Upper lobe of left lung (tissue), 6 donors: ENCODE results near the gene GLCE. TPM values are rescaled to one million over a fixed set of nuclear protein-coding genes. Genes with fewer than 3 reads are reported as not detected.
A peak's percentile ranks its signal among the peaks of the same experiment; 100 is the strongest.

ENCODE experiments used
- ATAC-seq, 2 donors: fragments of 200-7000 bp; cut with Tn5 transposase; one replicate each; pipeline ENCODE4 v1.9.1; 2022; ENCODE audit warnings: mild to moderate bottlenecking in 2 of 2, moderate library complexity in 2 of 2; ENCODE audit not compliant: low FRiP score in 2 of 2
- DNase-seq, 2 donors: peaks; one replicate each; pipeline ENCODE4 v3.0.0-alpha.2; 2019 to 2020
- H3K27ac ChIP-seq, 4 donors: fragments of 200-600 bp; sonication (generic); one replicate each; pipeline ENCODE4 v1.5.1; 2016 to 2019
- H3K27me3 ChIP-seq, 4 donors: fragments of 200-600 bp; sonication (generic); one replicate each; pipeline ENCODE4 v1.5.1; 2017 to 2019
- H3K36me3 ChIP-seq, 4 donors: fragments of 200-600 bp; sonication (generic); one replicate each; pipeline ENCODE4 v1.5.1; 2016 to 2019
- H3K4me1 ChIP-seq, 4 donors: fragments of 200-600 bp; sonication (generic); one replicate each; pipeline ENCODE4 v1.5.1; 2018 to 2019
- H3K4me3 ChIP-seq, 4 donors: fragments of 200-600 bp; sonication (generic); one replicate each; pipeline ENCODE4 v1.5.1; 2017 to 2019; ENCODE audit warnings: mild to moderate bottlenecking in 2 of 4, moderate library complexity in 1 of 4
- H3K9me3 ChIP-seq, 4 donors: fragments of 200-600 bp; sonication (generic); one replicate each; pipeline ENCODE4 v1.5.1; 2018 to 2019
- EP300 ChIP-seq, 4 donors: sonication (generic); formaldehyde crosslinking; IDR thresholded peaks; one replicate each; pipeline ENCODE4 v1.5.1; 2017; ENCODE audit warnings: antibody characterized with exemption in 4 of 4, control low read depth in 2 of 4
- POLR2A ChIP-seq, 4 donors: fragments of 450-650 bp; IDR thresholded peaks; one replicate each; pipeline ENCODE4 v1.5.1; 2016 to 2017; ENCODE audit warnings: antibody characterized with exemption in 4 of 4, mild to moderate bottlenecking in 2 of 4
- POLR2AphosphoS5 ChIP-seq, 2 donors: sonication (generic); formaldehyde crosslinking; IDR thresholded peaks; one replicate each; pipeline ENCODE4 v1.5.1; 2017; ENCODE audit warnings: antibody characterized with exemption in 2 of 2
- WGBS, 2 donors: methylation state at CpG; one replicate each; pipeline ENCODE4 v1.1.5; 2017 to 2018; 5-methylcytosine and 5-hydroxymethylcytosine counted together
- total RNA-seq, 6 donors: library from RNA; depleted of rRNA in 4 of 6; stranded (reverse); fragments of >200 nt in 4 of 6; gene quantifications; one replicate each; pipeline versions ENCODE4 v1.1.0 to v1.2.1, GENCODE V29; 2016 to 2021
- TF ChIP-seq, protein P1 (sequence below), 6 experiments: fragments of 450-650 bp in 4 of 6; fragments of 200-600 bp in 2 of 6; sonication (generic) in 2 of 6; IDR thresholded peaks; one replicate each; pipeline ENCODE4 v1.5.1; 2016 to 2019; ENCODE audit warnings: antibody characterized with exemption in 6 of 6
- donor health status: DM: no; HTN: no; CAD: no; lungs with moderate emphysema.
- donor health status: DM: no; HTN: yes; CAD: no; lungs with severe emphysema.

GLCE gene
- 10 to 100 TPM; 12.5 to 24.8 (median 17.2) TPM for total RNA-seq

DNA sequence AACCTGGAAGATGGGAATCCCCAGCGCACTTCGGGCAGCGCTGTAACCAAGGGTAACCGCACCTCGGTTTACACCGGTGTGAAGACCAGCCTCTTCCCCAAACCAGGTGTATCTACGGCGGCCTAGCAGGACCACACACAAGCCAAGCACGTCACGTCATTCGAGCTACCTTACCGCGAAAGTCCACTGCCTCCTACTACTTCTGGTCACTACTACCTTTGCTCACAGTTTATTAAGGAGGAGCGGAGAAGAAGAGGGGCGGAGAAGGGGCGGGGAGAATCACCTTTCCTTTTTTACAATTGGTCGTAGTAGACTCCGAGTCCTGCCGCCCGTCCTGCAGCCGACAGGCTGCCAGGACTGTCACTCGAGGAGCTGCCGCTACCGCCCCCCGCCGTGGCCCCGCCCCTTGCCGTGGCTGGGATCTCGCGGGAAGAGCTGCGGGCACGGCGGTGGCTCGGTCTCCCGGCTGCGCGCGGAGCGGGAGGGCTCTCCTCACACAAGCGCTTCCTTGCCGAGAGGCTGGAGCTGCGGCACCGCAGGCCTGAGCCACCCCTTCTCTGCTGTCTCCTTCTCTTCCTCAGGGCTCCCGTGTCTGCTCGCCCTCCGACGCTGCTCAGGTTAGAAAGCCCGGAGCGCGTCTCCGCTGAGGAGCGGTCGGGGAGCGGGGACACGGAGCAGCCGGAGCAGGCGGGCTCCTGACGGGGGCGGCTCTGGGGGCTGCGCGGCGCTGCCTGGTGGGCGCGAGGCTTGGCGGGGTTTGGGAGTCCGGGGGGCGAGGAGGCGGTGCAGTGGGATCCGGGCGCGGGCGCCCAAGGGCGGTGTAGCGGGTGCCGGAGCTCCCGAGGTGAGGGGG lies at the start of gene GLCE:
Gene GLCE (plus strand): TSS at position 495 of the 853 bp plus-strand sequence. CDS start 95,172 bp downstream, outside the sequence.
- Histone ChIP-seq H3K9me3 (no peaks in the 10 kb centered on the region), H3K27me3 (no peaks in the 10 kb centered on the region), H3K4me1 (peaks cover 2 to 9% (median 8%) of the 10 kb centered on the region in 4 donors), H3K4me3 (peak within 1 kb of the TSS; percentile 68 to 99 (median 94)), H3K27ac (peak within 1 kb of the TSS; percentile 85 to 90 (median 87)), H3K36me3 (no peaks in the 10 kb centered on the region)
- DNase-seq, result peak; percentile 98 to 99
- TF ChIP-seq, protein P1, sequence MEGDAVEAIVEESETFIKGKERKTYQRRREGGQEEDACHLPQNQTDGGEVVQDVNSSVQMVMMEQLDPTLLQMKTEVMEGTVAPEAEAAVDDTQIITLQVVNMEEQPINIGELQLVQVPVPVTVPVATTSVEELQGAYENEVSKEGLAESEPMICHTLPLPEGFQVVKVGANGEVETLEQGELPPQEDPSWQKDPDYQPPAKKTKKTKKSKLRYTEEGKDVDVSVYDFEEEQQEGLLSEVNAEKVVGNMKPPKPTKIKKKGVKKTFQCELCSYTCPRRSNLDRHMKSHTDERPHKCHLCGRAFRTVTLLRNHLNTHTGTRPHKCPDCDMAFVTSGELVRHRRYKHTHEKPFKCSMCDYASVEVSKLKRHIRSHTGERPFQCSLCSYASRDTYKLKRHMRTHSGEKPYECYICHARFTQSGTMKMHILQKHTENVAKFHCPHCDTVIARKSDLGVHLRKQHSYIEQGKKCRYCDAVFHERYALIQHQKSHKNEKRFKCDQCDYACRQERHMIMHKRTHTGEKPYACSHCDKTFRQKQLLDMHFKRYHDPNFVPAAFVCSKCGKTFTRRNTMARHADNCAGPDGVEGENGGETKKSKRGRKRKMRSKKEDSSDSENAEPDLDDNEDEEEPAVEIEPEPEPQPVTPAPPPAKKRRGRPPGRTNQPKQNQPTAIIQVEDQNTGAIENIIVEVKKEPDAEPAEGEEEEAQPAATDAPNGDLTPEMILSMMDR (IDR thresholded peaks at IDR 0.05), result peak in 1 of 6 experiments; percentile 20
- no peak for TF ChIP-seq EP300 (IDR thresholded peaks at IDR 0.05)
- peak; percentile 70 to 96 for TF ChIP-seq POLR2AphosphoS5 (IDR thresholded peaks at IDR 0.05)
- peak in 3 of 4 donors; percentile 73 to 97 (median 79) for TF ChIP-seq POLR2A (IDR thresholded peaks at IDR 0.05)
- WGBS, 2 donors, result 1 to 2% methylated on average over 17 to 72 of the region's 76 CpGs
- ATAC-seq, result peak; percentile 98 to 99

GRCh38 chr15:69114331-69114928 lies 46.0 kb upstream of the GLCE start:
- Histone ChIP-seq H3K4me3 (no peak overlapping the region), H3K27ac (no peak overlapping the region), H3K9me3 (no peaks in the 10 kb centered on the region), H3K4me1 (peaks cover 0 to 5% (median 0%) of the 10 kb centered on the region in 4 donors), H3K27me3 (no peaks in the 10 kb centered on the region), H3K36me3 (no peaks in the 10 kb centered on the region)
- TF ChIP-seq, protein P1 (IDR thresholded peaks at IDR 0.05), result no peak
- no peak for TF ChIP-seq EP300 (IDR thresholded peaks at IDR 0.05)
- 61 to 63% methylated on average over 11 of the region's 11 CpGs for WGBS, 2 donors
- ATAC-seq, result no peak
- no peak for DNase-seq

GRCh38 chr15:69115031-69115430 lies 45.4 kb upstream of the GLCE start:
- Histone ChIP-seq H3K4me3 (no peak overlapping the region), H3K36me3 (no peaks in the 10 kb centered on the region), H3K4me1 (peaks cover 0 to 5% (median 0%) of the 10 kb centered on the region in 4 donors), H3K9me3 (no peaks in the 10 kb centered on the region), H3K27me3 (no peaks in the 10 kb centered on the region), H3K27ac (no peak overlapping the region)
- TF ChIP-seq, protein P1 (IDR thresholded peaks at IDR 0.05), result no peak
- TF ChIP-seq EP300 (IDR thresholded peaks at IDR 0.05), result no peak
- no peak for TF ChIP-seq POLR2A (IDR thresholded peaks at IDR 0.05)
- no peak for TF ChIP-seq POLR2AphosphoS5 (IDR thresholded peaks at IDR 0.05)
- ATAC-seq (no peak), DNase-seq (no peak)
- 81 to 86% methylated on average over 7 of the region's 7 CpGs for WGBS, 2 donors

- H3K4me1 ChIP-seq, result peaks cover 0 to 5% (median 0%) of the 10 kb centered on the region in 4 donors
- ATAC-seq, result no peak
- H3K36me3 ChIP-seq, result no peaks in the 10 kb centered on the region
- no peak overlapping the region for H3K4me3 ChIP-seq
- TF ChIP-seq, protein P1 (IDR thresholded peaks at IDR 0.05), result no peak
- TF ChIP-seq EP300 (IDR thresholded peaks at IDR 0.05), result no peak
- no peaks in the 10 kb centered on the region for H3K27me3 ChIP-seq
- H3K9me3 ChIP-seq, result no peaks in the 10 kb centered on the region
- no peak overlapping the region for H3K27ac ChIP-seq
- DNase-seq, result no peak
- WGBS, 2 donors, result 59 to 65% methylated on average over 4 of the region's 4 CpGs
Observed at GRCh38 chr15:69116391-69116790, 44.0 kb upstream of the GLCE start.
